ENCODE measurements around the gene MYOZ1.
"Not testable (repeated sequence)": the region's sequence is repeated elsewhere in the genome, so short reads cannot be mapped to it uniquely, and the experiment has no call there.

Gene MYOZ1

DNA sequence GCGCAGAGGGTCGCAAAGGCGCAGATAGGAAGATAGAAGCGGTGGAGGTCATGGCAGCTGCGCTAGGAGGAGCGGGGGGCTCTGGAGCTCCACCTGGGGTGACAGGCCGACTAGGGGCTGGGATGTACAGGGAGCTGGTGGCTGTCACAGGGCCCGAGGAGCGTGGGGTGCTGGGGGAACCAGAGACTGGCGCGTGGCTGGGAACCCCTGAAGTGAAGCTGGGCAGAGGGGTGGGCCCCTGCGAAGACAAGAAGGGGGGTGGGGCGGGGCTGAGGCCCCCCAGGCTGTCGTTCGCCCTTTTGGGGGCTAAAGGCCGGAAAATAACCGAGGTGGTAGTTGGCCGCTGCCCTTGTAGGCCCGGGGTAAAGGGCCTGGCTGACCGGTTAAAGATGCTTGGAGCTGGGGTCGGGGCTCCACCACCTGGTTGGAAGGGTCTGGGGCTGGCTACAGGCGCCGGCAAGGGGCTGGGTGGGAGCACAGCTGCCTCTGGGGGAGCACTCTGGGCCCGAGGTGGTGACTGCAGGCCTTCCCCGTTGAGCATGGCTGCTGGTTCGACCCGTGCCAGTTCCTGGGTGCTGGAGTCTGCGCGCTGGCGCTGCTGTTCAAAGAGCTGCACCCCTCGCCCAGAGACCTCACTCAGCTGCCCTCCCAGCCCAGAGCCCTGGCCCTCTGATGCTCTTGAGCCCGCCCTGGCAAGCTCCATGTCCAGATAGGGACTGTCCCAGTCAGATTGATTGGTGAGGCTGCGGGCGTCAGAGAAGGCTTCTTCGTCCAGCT, 6.8 kb upstream of the MYOZ1 start:
- no peak for DNase-seq (ENCODE audit: low read depth)

- no peak for DNase-seq (ENCODE audit: low read depth)
These were observed 6.1 kb upstream of the MYOZ1 start for GRCh38 chr10:73647211-73647874.

DNA sequence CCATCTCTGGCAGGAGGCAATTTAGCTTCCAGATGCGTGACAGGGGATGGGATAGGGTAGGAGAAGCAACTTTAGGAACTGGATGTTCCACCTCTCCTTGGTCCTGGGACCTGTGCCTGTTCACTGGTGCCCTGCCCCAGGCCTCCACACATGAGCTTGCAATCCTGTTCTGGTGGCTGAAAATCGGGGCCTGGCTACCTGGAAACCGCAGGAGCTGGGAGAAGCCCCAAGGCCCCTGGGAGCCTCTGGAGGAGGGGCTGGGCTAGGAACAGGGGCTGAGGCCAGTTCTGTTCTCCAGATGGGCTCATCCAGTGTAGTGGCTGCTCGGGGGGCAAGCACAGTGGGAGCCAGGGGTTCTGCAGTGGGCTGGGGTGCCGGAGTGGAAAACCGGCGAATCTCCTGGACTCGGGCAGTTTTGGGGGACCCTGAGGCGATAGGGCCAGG, 5.3 kb upstream of the MYOZ1 start:
- DNase-seq (ENCODE audit: low read depth) = no peak

- DNase-seq (ENCODE audit: low read depth) = no peak
These were observed 4.0 kb upstream of the MYOZ1 start for GRCh38 chr10:73645251-73645650.

DNA sequence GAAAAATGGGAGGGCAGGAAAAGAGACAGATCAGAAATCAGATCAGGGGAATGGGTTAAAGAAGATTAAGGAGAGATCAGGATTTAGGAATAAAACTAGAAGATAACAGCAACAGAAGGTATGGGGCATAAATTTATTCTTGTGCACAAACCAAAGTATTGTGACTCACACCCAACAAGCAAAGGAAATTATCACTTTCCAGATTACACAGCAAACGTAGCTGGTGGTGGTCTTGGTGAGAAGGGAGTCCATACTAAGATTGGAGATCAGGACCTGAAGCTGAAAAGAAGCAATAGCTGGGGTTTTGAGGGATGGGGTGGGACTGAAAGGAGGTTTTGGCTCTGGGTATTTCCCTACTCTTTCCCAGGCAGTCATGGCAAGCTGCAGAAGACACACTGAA, 3.5 kb upstream of the MYOZ1 start:
- DNase-seq (ENCODE audit: low read depth) = no peak

- no peak for DNase-seq (ENCODE audit: low read depth)
These were observed 2.9 kb upstream of the MYOZ1 start for GRCh38 chr10:73644015-73644743.

- DNase-seq (ENCODE audit: low read depth) = no peak
These were observed 2.1 kb upstream of the MYOZ1 start for GRCh38 chr10:73643362-73643761.

GRCh38 chr10:73639286-73639685, 2.0 kb downstream of the MYOZ1 start:
- DNase-seq (ENCODE audit: low read depth) = no peak

DNA sequence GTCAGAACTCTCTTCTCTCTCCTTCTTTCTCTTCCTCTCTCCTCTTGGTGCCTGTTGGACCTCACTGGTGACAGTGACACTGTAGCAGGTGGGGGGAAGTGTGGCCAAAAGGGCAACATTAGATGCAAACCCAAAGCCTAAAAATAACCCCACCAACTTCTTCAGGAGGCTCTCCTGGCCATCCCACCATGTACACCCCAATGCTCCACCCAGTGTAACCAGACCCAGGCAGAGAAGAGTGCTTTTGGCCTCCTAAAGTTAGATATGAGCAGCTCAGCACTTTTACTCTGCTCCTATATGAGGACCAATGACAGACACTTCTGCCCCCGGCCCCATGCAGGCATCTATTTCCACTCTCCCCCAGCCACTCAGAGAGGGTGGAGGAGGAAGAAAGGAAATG, 5.5 kb downstream of the MYOZ1 start:
- DNase-seq (ENCODE audit: low read depth) = no peak

DNA sequence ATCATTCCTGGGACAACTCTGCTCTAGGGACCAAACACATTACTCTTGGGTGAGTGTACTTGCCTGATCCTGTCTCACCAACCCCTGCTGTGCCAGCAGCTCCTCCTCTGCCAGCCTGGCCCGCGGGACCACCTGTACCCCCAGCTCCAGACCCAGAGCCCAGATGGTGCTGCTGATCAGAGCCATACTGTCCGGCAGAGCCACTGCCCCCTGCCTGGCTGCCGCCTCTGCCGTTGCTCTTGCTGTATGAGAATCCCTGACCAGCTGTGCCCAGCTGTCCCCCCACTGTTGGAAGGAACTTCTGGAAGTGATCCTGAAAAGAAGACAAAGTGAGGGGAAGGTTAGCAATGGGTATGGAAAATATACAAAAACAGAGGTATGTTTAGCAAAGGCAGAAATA, 6.9 kb downstream of the MYOZ1 start:
- DNase-seq (ENCODE audit: low read depth) = no peak

GRCh38 chr10:73629165-73629564, 12.1 kb downstream of the MYOZ1 start:
- DNase-seq (ENCODE audit: low read depth) = no peak

DNA sequence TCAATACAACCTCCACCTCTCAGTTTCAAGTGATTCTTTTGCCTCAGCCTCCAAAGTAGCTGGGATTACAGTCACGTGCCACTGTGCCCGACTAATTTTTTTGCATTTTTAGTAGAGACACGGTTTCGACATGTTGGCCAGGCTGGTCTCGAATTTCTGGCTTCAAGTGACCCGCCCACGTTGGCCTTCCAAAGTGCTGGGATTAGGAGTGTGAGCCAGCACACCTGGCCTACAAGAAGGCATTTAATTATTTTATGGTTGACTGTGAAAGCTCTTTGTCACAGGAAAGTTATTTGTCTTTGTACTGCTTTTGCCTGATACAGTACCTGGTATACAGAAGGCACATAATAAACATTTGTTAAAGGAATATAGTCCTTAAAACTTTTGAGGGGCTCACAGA, 12.9 kb downstream of the MYOZ1 start:
- DNase-seq (ENCODE audit: low read depth) = no peak

DNA sequence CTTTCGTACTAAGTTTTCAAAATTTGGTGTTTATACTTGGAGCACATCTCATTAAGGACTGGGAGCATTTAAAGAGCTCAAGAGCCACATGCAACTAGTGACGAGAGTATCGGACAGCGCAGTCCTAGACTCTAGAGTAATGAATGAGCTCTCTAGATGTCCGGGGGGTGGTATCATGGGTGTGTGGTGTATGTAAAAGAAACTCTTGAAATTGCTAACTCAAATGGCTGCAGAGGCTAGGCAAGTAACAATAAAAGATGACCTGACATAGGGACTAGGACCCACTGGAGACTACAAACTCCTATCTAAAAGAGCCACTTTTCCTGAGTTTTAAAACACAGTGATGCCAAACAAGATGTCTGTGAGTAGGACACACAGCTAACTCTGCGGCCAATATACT, 14.0 kb downstream of the MYOZ1 start:
- DNase-seq (ENCODE audit: low read depth) = no peak

DNA sequence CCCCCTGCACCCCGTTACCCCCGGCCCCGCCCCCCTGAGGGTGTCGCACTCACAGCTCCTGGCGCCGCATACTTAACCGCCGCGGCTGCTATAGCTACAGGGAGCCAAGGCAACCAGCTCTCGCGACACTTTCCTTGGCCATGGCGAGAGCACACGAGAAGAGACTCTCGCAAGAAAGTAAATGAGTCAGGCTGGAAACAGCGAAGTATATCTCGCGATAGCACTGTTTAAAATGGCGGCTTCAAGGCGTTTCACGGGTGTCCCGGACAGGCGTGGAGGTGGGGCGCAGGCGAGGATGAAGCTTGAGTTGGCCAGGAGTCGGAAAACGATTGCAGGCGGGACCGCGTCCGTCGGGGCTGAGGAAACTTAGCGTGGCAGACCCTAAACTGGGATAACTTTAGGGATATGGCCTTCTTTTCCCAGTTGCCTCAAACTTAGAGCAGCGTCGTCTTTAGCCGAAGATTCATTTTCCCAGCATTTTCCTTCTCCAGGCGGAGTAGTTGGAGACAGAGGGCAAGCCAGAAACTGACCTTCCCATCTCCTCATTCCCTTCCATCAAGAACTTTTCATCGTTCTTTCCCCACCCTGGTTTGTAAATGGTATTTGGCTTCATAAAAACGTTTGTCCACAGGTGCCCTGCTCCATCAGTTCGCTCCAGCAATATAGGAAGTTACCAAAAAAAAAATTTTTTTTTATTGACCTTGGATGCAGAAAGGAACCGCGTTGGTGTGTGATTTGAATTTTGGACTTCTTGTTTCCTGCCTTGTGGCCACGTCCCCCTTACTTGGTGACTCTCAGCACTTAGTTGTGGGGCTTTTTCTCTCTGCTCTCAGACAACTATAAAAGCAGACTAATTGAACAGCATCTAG, 15.2 kb downstream of the MYOZ1 start:
- DNase-seq (ENCODE audit: low read depth) = peak; percentile 86

DNA sequence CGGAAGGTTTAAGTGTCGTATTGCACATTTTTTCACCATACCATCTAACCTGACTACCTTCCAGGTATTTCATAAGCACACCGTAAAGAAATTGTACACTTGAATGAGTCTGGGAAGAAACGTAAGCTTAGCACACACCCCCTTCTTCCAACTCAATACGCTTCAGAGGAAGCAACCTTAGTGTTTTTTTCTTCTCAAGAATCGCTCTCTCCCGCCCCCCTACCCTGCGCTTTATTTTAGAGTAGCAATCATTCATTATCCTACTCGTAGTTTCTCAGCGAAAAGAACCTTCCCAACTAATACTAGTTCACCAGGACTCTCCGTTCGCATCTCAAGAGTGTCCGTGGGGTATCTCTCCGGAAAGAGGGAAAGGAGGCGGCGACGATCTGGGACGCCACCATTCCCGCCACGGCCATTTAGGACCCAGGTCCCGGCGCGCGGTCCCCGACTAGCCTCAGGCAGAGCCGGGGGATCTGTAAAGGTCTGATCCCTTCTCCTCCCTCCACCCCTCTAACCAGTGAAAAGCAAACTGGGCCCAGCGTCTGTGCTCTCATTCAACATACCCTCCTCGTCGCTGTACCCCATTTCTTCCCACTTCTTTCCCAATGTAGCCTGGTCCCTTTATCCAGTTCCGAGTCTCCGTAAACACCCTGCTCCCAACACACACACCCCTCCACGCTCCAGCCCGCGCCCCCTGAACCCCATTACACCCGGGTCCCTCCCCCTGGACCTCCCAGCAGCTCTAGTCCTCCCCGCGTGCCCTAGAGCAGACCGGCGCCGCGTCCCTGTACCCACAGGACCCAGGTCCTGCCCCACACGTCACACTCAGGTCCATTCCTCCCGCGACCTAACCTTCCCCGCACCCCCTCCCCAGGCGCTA, 16.0 kb downstream of the MYOZ1 start:
- DNase-seq (ENCODE audit: low read depth) = no peak

GRCh38 chr10:73623056-73623455, 18.2 kb downstream of the MYOZ1 start:
- no peak for DNase-seq (ENCODE audit: low read depth)

- DNase-seq (ENCODE audit: low read depth) = not testable (repeated sequence)
These were observed 20.3 kb downstream of the MYOZ1 start for GRCh38 chr10:73620974-73621373.

DNA sequence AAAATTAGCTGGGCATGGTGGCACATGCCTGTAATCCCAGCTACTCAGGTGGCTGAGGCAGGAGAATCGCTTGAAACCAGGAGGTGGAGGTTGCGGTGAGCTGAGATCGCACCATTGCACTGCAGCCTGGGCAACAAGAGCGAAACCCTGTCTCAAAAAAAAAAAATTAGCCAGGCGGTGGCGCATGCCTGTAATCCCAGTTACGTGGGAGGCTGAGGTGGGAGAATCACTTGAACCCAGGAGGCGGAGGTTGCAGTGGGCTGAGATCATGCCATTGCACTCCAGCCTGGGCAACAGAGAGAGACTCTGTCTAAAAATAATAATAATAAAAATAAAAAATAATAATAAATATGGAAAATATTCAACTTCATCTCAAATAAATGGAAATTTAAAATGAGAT, 24.1 kb downstream of the MYOZ1 start:
- DNase-seq (ENCODE audit: low read depth) = not testable (repeated sequence)

- DNase-seq (ENCODE audit: low read depth) = no peak
These were observed 26.6 kb downstream of the MYOZ1 start for GRCh38 chr10:73614720-73615119.

GRCh38 chr10:73609116-73609515, 32.2 kb downstream of the MYOZ1 start:
- DNase-seq (ENCODE audit: low read depth) = no peak

DNA sequence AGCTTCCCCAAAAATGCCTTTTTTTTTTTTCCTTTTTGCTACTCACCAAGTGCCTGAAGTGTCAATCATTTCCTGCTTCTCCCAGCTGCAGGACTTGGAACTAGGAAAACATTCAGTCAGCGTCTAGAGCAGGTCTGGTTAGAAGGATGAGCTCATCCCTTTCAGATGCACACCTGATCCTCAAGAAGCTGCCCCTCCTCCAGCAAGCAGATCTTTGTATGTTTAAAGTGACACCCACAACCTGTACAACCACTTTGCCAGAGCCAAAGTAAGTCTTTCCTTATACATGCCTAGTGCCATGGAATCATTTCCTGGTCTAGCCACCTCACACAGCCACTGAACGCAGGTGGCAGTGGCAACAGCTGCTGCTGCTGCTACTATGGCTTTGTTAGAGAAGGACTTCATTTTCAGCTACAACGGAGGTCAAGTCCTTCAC, 39.8 kb downstream of the MYOZ1 start:
- no peak for DNase-seq (ENCODE audit: low read depth)

Measured in HS-5 (cell line).